HG02943 (cell line): ENCODE data around the gene GRK2.
"Not testable (repeated sequence)": the region's sequence is repeated elsewhere in the genome, so short reads cannot be mapped to it uniquely, and the experiment has no call there.

Experiments
- ATAC-seq: cut with Tn5 transposase; IDR thresholded peaks from one replicate; pipeline ENCODE4 v1.9.1; 2021; ENCODE audit warnings: mild to moderate bottlenecking, low read depth, moderate library complexity; ENCODE audit not compliant: unreplicated experiment

Gene GRK2

DNA sequence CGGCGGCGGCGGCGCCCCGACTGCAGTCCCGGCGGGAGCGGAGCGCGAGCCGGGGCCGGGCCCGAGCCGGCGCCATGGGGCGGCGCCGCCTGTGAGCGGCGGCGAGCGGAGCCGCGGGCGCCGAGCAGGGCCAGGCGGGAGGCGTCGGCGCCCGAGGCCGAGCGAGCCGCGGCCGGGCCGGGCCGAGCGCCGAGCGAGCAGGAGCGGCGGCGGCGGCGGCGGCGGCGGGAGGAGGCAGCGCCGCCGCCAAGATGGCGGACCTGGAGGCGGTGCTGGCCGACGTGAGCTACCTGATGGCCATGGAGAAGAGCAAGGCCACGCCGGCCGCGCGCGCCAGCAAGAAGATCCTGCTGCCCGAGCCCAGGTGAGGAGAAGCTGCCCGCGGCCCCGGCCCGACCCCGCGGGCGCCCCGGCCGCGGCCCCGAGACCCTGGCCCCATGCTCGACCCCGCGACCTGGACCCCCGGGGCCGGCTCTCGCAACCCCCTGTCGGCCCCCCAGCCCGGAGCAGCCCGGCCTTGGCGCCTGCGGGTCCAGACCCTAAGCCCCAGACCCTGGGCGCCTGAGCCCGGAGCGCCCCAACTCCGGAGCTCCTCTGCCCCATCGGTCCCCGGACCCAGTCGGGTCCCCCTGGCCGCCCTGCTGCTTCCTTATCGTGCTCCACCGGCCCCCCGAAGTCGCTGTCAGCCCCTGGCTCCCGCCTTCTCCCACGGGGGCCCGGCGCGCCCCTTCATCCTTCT, at the start of gene GRK2:
TSS of gene GRK2 (plus strand) at position 25 of the 739 bp plus-strand sequence. CDS start at position 252, 227 bp downstream.
- no peak for ATAC-seq

DNA sequence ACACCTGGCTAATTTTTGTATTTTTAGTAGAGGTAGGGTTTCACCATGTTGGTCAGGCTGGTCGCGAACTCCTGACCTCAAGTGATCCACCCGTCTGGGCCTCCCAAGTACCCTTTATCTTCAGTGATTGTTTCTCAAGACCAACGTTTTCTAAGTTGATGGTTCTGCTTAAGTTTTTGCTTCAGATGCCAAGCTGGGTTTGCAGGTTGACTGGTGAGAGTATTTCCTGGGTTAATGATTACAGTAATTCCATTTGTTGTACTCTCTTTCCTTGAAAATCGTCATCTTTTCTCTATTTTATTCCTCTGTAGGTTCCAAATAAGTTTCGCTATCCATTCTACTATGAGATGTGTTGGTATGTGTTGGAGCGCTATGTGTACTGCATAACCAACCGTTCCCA, 38.5 kb upstream of the GRK2 start:
- ATAC-seq: no peak

DNA sequence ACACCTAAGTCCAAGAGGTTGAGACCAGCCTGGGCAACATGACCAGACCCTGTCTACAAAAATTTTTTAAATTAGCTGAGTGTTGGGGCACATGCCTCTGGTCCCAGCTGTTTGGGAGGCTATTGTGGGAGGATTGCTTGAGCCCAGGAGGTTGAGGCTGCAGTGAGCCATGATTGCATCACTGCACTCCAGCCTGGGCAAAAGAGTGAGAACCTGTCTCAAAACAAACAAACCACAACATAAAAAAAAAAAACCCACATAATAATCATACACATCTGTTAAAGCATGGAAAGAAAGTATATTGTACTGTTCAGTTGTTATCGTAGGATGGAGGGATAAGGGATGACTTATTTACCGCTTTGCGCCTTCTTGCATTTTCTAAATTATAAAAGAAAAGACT, 35.9 kb upstream of the GRK2 start:
- no peak for ATAC-seq

DNA sequence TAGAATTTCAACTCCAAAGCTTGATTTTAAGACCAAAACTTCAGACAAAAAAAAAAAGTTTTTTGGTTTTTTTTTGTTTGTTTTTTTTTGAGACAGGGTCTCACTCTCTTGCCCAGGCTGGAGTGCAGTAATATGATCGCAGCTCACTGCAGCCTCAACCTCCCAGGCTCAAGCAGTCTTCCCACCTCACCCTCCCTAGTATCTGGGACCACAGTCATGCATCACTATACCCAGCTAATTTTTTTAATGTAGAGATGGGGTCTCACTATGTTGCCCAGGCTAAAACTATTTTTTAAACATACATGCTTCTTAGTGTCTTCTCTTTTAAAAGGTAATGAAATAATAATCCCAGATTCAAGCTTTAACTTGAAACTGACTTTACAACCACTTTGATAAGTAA, 35.4 kb upstream of the GRK2 start:
- ATAC-seq: no peak

DNA sequence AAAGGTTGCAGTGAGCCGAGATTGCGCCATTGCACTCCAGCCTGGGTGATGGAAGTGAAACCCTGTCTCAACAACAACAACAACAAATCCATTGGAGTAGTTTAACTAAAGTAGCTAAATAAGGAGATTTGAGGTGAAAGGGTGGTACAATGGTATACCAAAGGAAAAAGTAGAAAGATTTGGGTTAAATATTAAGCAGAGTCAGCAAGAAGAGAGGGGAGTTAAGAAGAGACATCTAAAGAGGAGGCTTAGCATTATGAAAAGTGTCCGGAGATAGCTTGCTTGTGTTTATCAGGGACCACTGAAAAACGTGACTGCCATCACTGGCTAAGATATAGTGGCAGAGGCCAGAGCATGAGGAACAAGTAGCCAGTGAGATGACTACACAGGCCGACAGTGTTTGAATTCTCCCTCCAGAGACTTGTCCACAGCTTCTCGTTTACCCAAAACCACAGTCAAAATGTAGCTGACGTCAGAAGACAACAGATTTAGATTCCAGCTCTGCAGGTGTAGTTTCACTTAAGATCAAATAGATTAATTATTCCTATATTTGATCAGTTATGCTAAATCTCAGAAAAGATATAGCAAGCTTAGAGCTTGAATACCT, 32.6 kb upstream of the GRK2 start:
- ATAC-seq: no peak

DNA sequence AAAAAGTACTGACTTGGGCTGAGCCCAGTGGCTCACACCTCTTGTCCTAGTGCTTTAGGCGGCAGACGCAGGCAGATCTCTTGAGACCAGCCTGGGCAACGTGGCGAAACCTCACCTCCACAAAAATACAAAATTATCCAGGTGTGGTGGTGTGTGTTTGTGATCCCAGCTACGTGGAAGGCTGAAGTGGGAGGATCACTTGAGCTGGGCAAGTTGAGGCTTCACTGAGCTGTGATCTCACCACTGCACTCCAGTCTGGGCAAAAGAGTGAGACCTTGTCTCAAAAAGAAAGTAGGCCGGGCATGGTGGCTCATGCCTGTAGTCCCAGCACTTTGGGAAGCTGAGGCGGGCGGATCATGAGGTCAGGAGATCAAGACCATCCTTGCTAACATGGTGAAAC, 31.7 kb upstream of the GRK2 start:
- not testable (repeated sequence) for ATAC-seq

DNA sequence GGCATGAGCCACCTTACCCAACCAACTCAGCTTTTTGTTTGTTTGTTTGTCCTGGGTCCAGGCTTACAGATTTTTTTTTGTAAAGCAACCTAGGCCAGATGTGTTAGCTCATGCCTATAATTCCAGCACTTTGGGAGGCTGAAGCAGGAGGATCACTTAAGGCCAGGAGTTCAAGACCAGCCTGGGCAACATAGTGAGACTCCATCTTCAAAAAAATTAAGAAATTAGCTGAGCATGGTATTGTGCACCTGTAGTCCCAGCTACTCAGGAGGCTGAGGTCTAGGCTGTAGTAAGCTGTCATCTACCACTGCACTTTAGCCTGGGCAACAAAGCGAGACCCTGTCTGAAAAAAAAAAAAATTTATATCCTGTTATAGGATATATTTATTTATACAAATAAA, 28.7 kb upstream of the GRK2 start:
- no peak for ATAC-seq

DNA sequence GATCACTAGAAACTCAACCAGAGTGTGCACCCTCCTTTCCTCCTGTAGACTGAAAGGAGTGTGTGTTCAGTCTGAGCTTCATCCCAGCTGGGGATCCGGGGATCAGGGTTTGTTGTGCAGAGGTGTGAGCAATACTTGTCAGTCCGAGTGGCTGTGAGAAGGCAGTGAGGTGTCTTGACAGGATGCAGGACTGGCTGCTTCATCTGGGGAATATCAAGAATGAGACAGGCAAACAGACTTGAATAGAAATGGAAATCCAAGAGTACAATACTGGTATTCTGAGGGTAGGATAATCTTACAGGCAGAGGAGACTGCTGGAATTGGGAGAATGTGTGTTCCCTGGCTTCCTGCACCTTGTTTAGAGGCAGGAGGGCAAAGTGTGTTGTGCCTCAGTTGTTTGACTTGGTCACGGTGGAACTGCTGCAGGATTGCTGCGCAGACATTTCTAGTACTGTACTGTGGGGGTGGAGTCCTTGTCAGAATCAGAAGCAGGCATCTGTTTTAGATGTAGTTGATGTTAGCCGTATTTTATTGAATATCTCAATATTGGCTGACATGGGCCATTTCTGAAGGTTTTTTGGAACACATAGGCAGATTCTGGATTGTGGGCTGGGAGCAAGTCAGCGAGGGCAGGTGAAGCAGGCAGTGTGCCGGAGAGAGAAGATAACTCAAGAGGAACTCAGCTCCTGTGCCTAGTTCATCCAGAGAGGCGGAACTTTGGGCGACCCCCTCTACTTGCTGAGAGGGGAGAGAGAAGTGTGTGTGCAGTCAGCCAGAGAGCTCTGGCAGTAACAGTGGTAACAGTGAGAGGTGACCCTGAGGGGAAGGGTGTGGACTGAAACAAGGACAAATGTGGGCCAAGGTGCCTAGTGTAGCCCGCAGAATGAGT, 27.1 kb upstream of the GRK2 start:
- no peak for ATAC-seq

DNA sequence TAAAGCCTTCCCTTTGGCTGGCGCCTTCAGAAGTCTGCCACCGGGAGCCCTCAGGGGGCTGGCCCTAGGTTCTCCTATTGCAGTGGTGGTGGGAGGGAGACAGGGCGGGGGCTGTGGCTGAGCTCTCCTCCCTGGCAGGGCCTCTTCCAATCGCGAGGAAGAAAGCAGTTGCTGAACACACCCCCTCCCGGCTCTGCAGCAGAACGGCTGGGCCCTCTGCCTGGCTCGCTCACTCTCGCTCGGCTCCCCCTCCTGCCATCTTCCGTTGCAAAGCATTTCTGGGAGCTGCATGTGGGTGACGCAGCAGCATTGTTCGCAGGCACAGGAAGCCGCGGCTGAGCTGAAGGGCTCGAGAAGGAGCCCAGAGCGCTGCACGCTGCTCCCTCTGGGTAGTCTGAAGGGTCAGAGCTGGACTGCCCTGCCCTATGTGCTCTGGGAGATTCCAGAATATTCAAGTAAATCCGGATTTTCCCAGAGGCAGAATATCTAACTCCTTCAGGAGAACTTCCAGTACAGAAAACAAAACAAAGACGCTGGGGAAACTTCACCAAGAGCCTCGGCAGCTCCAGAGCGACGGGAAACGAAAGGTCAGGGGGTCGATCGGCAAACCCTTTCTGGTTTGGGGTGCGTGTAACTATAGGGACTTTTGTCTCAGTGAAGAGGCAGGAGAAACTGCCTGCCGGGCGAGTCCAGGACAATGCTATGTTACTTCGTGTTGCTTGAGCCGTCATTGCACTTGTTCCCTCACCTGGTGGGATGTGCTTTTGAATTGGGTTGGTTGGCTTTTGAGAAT, 26.3 kb upstream of the GRK2 start:
- ATAC-seq: peak; percentile 78

DNA sequence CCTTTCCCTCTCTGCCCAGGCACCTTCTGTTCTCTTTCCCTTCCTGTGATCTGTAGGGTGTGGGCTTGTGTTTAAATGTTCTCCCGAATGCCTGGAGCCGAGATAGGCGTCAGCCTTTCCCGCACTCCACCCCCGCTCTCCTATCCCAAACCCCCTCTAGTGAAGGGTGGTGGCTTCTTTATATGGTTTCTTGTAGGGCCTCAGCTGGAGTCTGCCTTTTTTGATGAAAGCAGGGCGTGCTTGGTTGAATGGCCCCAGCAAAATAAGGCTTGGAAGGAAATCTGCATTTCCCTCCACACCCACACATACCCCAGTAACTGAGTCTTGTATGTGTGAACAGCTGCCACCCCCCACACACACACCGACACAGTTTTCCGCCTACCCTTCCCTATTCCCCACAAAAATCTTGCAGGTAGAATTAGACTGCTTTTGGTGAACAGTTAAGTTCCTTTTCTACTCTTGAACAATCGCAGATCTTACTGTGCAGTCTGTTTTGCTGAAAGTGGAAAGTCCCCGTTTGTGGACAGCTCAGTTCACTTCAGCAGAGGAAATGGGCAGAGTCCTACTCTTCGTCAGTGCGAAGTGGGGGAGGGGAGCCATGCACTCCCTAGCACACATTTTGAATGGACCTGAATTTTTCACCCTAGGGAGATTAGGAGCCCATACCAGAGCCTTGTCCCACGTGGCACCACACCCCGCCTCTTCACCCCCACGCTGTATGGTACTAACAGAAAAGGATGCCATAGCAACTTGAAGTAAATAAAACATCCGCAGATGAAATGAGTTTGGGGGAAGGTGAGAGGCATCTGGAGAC, 25.5 kb upstream of the GRK2 start:
- no peak for ATAC-seq

DNA sequence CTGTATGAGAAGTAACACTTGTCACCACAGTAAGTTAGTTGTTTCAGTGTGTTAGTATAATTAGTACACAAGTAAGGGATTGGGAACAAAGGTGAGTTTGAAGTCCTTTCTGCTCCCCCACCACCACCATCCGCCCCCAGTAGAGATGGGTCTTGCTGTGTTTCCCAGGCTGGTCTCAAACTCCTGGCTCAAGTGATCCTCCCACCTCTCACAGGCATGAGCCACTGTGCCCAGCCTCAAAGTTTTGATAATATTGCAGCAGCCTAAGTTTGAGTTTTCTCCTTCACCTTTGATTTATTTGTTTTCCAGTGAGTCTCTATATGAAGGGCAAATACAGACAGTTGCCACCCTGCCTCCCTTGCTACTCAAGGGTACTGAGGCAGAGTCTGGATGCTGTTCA, 23.7 kb upstream of the GRK2 start:
- ATAC-seq: no peak

DNA sequence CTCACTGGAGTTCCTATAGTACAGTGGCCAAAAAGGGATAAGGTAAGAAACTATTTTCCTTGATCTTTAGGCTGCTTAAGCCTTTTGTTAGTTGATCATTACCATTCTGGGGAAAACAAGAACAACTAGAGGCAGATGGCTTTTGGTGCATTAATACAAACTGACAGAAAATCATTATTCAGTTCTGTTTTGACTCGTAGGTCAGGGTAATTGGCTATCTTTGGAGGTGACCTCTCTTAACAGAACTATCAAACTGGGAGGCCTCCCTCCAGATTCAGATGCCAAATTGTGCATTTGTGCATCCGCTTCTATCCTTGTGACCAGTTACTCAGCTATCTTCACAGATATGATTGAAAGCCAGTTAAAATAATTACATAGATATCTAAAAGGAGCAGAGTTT, 23.2 kb upstream of the GRK2 start:
- no peak for ATAC-seq

DNA sequence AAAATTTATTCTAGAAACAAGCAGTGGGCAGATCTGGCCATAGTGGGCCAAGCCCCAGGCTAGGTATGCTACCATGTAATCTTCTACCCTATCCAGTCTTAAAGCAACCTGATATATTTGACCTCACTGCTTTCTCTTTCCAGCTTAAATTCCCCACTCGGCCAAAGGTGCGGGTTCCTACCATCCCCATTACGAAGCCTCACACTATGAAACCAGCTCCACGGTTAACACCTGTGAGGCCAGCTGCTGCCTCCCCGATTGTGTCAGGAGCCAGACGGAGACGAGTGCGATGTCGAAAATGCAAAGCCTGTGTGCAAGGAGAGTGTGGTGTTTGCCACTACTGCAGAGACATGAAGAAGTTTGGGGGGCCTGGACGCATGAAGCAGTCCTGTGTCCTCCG, 21.2 kb upstream of the GRK2 start:
- ATAC-seq: no peak

DNA sequence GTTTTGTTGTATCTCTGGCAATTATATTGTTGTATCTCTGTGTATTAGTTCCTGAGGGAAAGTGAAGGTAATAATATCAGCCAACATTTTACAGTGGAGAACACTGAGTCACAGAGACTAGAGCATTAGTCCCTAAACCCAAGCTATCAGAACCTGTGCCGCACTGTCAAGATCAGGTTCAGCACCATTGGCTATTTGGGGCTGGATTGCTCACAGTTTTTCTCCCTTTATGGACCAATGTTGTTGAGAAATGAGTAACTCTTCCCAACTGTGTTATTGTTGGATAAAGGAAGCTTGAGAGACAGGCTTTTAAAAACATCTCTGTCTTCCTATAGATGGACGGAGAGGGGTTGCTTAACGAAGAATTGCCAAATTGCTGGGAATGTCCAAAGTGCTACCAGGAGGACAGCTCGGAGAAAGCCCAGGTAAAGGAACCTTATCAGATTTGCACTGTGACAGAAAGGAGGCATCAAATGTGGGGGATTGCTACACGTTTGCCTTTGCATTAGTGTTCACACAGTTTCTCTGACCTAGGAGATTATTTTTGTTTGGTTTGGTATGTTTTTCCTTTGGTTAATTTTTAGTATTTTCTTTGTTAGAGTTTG, 18.2 kb upstream of the GRK2 start:
- ATAC-seq: no peak

DNA sequence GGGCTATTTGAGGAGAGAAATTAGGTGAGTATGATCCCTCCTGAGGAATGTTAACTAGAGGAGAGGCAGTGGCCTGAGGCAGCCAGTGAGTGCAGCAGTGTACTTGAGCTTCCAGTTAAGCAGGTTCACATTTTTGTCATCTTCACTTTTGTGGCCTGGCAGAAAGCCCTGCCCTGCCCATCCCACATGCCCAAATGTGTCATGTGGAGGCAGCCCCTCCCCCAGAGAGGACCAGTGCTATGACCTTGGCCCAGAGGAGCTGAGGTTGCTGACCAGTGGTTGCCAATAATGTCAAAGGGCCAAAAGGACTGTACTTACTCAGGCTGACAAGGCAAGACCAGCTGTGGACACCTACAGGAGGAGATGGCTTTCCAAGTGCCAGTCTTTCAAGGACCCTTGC, 17.6 kb upstream of the GRK2 start:
- ATAC-seq: no peak

DNA sequence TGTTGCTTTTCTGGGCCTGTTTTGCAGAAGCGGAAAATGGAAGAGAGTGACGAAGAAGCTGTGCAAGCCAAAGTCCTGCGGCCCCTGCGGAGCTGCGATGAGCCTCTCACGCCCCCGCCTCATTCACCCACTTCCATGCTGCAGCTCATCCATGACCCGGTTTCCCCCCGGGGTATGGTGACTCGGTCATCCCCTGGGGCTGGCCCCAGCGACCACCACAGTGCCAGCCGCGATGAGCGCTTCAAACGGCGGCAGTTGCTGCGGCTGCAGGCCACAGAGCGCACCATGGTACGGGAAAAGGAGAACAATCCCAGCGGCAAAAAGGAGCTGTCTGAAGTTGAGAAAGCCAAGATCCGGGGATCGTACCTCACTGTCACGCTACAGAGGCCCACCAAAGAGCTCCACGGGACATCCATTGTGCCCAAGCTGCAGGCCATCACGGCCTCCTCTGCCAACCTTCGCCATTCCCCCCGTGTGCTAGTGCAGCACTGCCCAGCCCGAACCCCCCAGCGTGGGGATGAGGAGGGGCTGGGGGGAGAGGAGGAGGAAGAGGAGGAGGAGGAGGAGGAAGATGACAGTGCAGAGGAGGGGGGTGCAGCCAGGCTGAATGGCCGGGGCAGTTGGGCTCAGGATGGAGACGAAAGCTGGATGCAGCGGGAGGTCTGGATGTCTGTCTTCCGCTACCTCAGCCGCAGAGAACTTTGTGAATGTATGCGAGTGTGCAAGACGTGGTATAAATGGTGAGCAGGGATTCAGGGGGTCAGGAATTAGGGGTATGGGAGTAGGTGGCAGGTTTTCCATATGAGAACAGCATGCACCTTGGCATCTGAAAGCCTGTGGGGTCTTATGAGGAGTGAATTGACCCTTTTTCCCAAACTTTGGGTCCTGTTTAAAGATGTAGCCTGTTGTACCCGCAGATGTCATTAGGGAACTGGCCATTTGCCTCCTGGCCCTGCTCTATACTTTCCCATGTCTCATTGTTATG, 15.9 kb upstream of the GRK2 start:
- ATAC-seq: no peak

DNA sequence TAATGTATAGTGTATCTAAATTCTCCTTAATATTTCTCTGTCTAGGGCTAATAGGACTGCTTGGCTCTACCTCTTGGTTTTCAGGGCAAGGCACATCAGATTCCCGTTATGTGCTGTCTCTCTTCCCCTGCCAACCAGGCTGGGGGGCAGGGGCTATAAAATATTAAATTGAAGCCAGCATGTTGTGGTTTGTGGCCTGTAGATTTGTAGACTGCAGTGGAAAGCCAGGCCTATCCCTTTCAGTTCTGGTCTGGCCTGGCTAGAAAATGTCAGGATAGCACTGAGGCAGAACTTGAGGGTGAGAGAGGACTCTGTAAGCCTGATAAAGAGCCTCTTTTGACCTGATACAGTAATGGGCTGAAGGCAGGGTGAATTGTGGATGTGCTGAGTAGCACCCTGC, 14.4 kb upstream of the GRK2 start:
- no peak for ATAC-seq

DNA sequence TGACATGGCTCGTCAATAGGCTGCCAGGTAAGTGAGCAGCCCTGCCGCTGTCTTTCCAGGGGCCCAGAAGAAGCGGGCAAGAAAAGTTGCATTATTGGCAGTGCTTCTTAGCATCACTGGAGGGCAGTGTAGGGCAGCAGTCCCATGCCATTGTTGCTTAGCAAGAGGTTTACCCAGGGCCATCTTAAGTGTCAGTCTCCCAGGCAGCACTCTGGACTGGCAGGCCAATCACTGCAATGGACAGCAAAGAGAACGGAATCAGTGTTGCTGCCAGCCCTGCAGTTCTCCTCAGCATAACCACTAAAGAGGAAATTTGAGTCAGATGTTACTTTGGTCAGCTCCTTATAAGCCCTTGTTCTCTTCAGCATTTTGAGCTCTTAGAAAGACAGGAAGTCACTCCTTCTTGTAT, 13.4 kb upstream of the GRK2 start:
- no peak for ATAC-seq
